Ovary (tissue), 3 donors: ENCODE measurements around the gene TNRC6B.

Source experiments
- CTCF ChIP-seq, 3 donors: fragments of 450-650 bp in 2 of 3; fragments of 200-600 bp in 1 of 3; IDR thresholded peaks; one replicate each; pipeline versions ENCODE4 v1.5.1 to v1.8.0; 2016 to 2022; ENCODE audit warnings: antibody characterized with exemption in 3 of 3, mild to moderate bottlenecking in 1 of 3
- POLR2A ChIP-seq: fragments of 450-650 bp; IDR thresholded peaks from one replicate; pipeline ENCODE4 v1.6.1; 2017; ENCODE audit warnings: antibody characterized with exemption, mild to moderate bottlenecking, moderate library complexity
- donor health status: DM: no; HTN: no; CAD: no.

- no peak for TF ChIP-seq CTCF (IDR thresholded peaks at IDR 0.05)
- no peak for TF ChIP-seq POLR2A
Observed at GRCh38 chr22:40300884-40301672, 123.4 kb downstream of the TNRC6B start.
